KG1 (cell line): ENCODE results near the gene IFT43.
"Not testable (repeated sequence)": the region's sequence is repeated elsewhere in the genome, so short reads cannot be mapped to it uniquely, and the experiment has no call there.

Source experiments
- DNase-seq: peaks from one replicate; lab custom pipeline; 2025; lab: John Stamatoyannopoulos, UW

IFT43 gene

GRCh38 chr14:75980856-75981255 lies 4.7 kb upstream of the IFT43 start:
- no peak for DNase-seq

- no peak for DNase-seq
These were observed 3.9 kb upstream of the IFT43 start, which contains the start of gene TGFB3 for GRCh38 chr14:75981426-75982265. TSS of gene TGFB3 (minus strand) at chr14:75981995. CDS start at chr14:75980893, 1,102 bp downstream.

- DNase-seq = peak; percentile 56
These were observed 3.1 kb upstream of the IFT43 start for GRCh38 chr14:75982266-75983018.

- no peak for DNase-seq
These were observed 2.6 kb upstream of the IFT43 start for GRCh38 chr14:75983019-75983358.

- DNase-seq = no peak
These were observed 889 bp upstream of the IFT43 start for GRCh38 chr14:75984674-75985073.

GRCh38 chr14:75986439-75986765 lies 839 bp downstream of the IFT43 start:
- no peak for DNase-seq

- no peak for DNase-seq
These were observed 1.8 kb downstream of the IFT43 start for GRCh38 chr14:75987201-75987970.

- DNase-seq = no peak
These were observed 3.6 kb downstream of the IFT43 start for GRCh38 chr14:75989134-75989533.

GRCh38 chr14:75990297-75990696 lies 4.7 kb downstream of the IFT43 start:
- DNase-seq = no peak

- no peak for DNase-seq
These were observed 6.2 kb downstream of the IFT43 start for GRCh38 chr14:75991753-75992152.

GRCh38 chr14:75993567-75994041 lies 8.0 kb downstream of the IFT43 start:
- DNase-seq = no peak

GRCh38 chr14:75995372-75996041 lies 9.9 kb downstream of the IFT43 start:
- no peak for DNase-seq

- DNase-seq = no peak
These were observed 10.9 kb downstream of the IFT43 start for GRCh38 chr14:75996488-75996887.

- DNase-seq = no peak
These were observed 14.1 kb downstream of the IFT43 start for GRCh38 chr14:75999511-76000190.

- DNase-seq = no peak
These were observed 16.8 kb downstream of the IFT43 start for GRCh38 chr14:76002383-76002782.

GRCh38 chr14:76006253-76006652 lies 20.7 kb downstream of the IFT43 start:
- no peak for DNase-seq

- DNase-seq = no peak
These were observed 21.8 kb downstream of the IFT43 start for GRCh38 chr14:76007379-76007778.

- no peak for DNase-seq
These were observed 22.3 kb downstream of the IFT43 start for GRCh38 chr14:76007852-76008251.

- not testable (repeated sequence) for DNase-seq
These were observed 24.1 kb downstream of the IFT43 start for GRCh38 chr14:76009627-76010026.

GRCh38 chr14:76011930-76012329 lies 26.4 kb downstream of the IFT43 start:
- no peak for DNase-seq

GRCh38 chr14:76012354-76012753 lies 26.8 kb downstream of the IFT43 start:
- no peak for DNase-seq
